ENCODE measurements around the gene SHMT1. TPM values are rescaled to one million over a fixed set of nuclear protein-coding genes. Genes with fewer than 3 reads are reported as not detected.
A peak's percentile ranks its signal among the peaks of the same experiment; 100 is the strongest.

The SHMT1 gene
- total and polyA plus RNA-seq, 11 donors = 3.8 to 15.5 (median 7.1) TPM

DNA sequence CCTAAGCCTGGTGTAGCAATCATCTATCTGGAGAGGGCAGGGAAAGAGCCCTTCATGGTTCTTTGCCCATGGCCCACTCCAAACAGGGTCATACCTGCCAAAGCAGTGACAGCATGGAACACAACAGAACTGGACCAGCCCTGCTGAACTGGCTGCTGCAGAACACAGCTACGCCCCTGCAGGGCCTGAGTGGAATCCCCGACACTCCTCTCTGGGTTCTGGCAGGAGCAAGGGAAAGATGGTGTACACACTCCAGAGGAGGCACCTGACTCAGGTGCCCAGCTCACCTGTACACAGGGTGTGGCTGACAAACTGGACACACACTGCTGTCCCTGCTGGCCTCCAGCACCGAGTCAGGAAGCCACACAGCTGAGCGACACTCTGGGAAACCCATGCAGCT is 83.1 kb downstream of the SHMT1 start:
- intact Hi-C loops (cut with DNase I) = no loop called here
- Histone ChIP-seq H3K9me3 (no peaks in the 10 kb centered on the region), H3K36me3 (peaks cover 0 to 96% (median 93%) of the 10 kb centered on the region in 9 donors), H3K27ac (no peak overlapping the region), H3K4me3 (no peak overlapping the region), H3K4me1 (peaks cover 0 to 8% (median 0%) of the 10 kb centered on the region in 12 donors), H3K27me3 (no peaks in the 10 kb centered on the region)
- DNase-seq (no peak), ATAC-seq (peak in 1 of 4 donors; percentile 10)
- WGBS, 4 donors = 65 to 86% (median 84%) methylated on average over 3 to 4 of the region's 4 CpGs
- no peak for TF ChIP-seq POLR2A (IDR thresholded peaks at IDR 0.05)
- TF ChIP-seq, protein P1, sequence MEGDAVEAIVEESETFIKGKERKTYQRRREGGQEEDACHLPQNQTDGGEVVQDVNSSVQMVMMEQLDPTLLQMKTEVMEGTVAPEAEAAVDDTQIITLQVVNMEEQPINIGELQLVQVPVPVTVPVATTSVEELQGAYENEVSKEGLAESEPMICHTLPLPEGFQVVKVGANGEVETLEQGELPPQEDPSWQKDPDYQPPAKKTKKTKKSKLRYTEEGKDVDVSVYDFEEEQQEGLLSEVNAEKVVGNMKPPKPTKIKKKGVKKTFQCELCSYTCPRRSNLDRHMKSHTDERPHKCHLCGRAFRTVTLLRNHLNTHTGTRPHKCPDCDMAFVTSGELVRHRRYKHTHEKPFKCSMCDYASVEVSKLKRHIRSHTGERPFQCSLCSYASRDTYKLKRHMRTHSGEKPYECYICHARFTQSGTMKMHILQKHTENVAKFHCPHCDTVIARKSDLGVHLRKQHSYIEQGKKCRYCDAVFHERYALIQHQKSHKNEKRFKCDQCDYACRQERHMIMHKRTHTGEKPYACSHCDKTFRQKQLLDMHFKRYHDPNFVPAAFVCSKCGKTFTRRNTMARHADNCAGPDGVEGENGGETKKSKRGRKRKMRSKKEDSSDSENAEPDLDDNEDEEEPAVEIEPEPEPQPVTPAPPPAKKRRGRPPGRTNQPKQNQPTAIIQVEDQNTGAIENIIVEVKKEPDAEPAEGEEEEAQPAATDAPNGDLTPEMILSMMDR (IDR thresholded peaks at IDR 0.05) = no peak

DNA sequence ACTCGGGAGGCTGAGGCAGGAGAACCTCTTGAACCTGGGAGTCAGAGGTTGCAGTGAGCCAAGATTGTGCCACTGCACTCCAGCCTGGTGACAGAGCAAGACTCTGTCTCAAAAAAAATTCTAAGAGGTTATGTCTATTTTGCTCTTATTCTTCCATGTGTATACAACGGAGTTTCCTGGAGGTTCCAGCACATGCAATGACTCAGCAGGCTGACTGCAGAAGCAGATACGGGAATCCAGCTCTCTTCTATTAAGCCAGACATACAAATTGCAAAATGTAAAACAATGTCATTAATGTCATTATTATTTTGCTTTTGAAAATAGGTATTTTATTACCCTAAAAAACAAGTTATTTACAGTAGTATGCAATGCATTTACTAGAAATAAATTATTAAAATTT is 84.5 kb downstream of the SHMT1 start:
- DNase-seq (no peak), ATAC-seq (no peak)
- H3K27me3 ChIP-seq = no peaks in the 10 kb centered on the region
- TF ChIP-seq, protein P1 (IDR thresholded peaks at IDR 0.05) = no peak
- TF ChIP-seq POLR2A (IDR thresholded peaks at IDR 0.05) = no peak
- H3K27ac ChIP-seq = no peak overlapping the region
- H3K4me3 ChIP-seq = no peak overlapping the region
- WGBS, 4 donors = 85 to 89% (median 85%) methylated on average over 3 of the region's 3 CpGs
- peaks cover 0 to 94% (median 90%) of the 10 kb centered on the region in 9 donors for H3K36me3 ChIP-seq
- peaks cover 0 to 8% (median 0%) of the 10 kb centered on the region in 12 donors for H3K4me1 ChIP-seq
- H3K9me3 ChIP-seq = no peaks in the 10 kb centered on the region
- intact Hi-C loops (cut with DNase I) = no loop called here

Small RNA genes within 50 kb of the gene (microRNA-seq; reads per million reads assigned to microRNA genes)
- gene MIR6778 = 0 reads per million in 4 donors

Other genes starting within 250 kb of the SHMT1 start
- 100 to 1,000 TPM; 147 to 233 (median 198) TPM for gene ALKBH5, start 179.7 kb downstream of the SHMT1 start, total RNA-seq
- 100 to 1,000 TPM in 1 of 2 donors, 10 to 100 TPM in 1; 89.2 to 122 TPM for gene ALKBH5, start 179.7 kb downstream of the SHMT1 start, polyA plus RNA-seq
- 10 to 100 TPM in 5 of 9 donors, 1 to 10 TPM in 4; 6.8 to 20.7 (median 10.8) TPM for gene LLGL1, start 137.9 kb downstream of the SHMT1 start, total RNA-seq
- 1 to 10 TPM; 5.3 to 8.9 TPM for gene LLGL1, start 137.9 kb downstream of the SHMT1 start, polyA plus RNA-seq
- gene FLII, start 104.8 kb downstream of the SHMT1 start, total RNA-seq = 100 to 1,000 TPM; 218 to 535 (median 307) TPM
- gene FLII, start 104.8 kb downstream of the SHMT1 start, polyA plus RNA-seq = 100 to 1,000 TPM; 321 to 364 TPM
- 10 to 100 TPM; 23.2 to 46.9 (median 26.7) TPM for gene MIEF2, start 102.9 kb downstream of the SHMT1 start, total RNA-seq
- 10 to 100 TPM; 18.8 to 27.4 TPM for gene MIEF2, start 102.9 kb downstream of the SHMT1 start, polyA plus RNA-seq
- 10 to 100 TPM in 8 of 9 donors, 1 to 10 TPM in 1; 9.4 to 26.1 (median 12.8) TPM for gene TOP3A, start 48.6 kb downstream of the SHMT1 start, total RNA-seq
- gene TOP3A, start 48.6 kb downstream of the SHMT1 start, polyA plus RNA-seq = 10 to 100 TPM in 1 of 2 donors, 1 to 10 TPM in 1; 9.7 to 14.8 TPM
- 10 to 100 TPM in 8 of 9 donors, 1 to 10 TPM in 1; 9.7 to 17.6 (median 13.1) TPM for gene SMCR8, start 48.3 kb downstream of the SHMT1 start, total RNA-seq
- gene SMCR8, start 48.3 kb downstream of the SHMT1 start, polyA plus RNA-seq = 10 to 100 TPM in 1 of 2 donors, 1 to 10 TPM in 1; 2.9 to 10.7 TPM
- not detected for gene EVPLL, start 14.2 kb upstream of the SHMT1 start, total RNA-seq
- not detected for gene EVPLL, start 14.2 kb upstream of the SHMT1 start, polyA plus RNA-seq
- under 1 TPM in 1 of 9 donors, not detected in 8; 0.43 TPM for gene LGALS9C, start 113.2 kb upstream of the SHMT1 start, total RNA-seq
- gene LGALS9C, start 113.2 kb upstream of the SHMT1 start, polyA plus RNA-seq = not detected